Ovary (tissue), 9 donors: ENCODE data around the gene BOK. TPM values are rescaled to one million over a fixed set of nuclear protein-coding genes. Genes with fewer than 3 reads are reported as not detected.
"Not testable (repeated sequence)": the region's sequence is repeated elsewhere in the genome, so short reads cannot be mapped to it uniquely, and the experiment has no call there.

ENCODE experiments used
- DNase-seq, 5 donors: peaks; one replicate each; pipeline ENCODE4 v3.0.0-alpha.2; 2019 to 2020
- H3K27ac ChIP-seq, 2 donors: fragments of 200-600 bp; one replicate each; pipeline versions ENCODE4 v1.5.1 to v1.8.0; 2019 to 2022
- H3K27me3 ChIP-seq: fragments of 200-600 bp; one replicate; pipeline ENCODE4 v1.8.0; 2022
- H3K36me3 ChIP-seq: fragments of 200-600 bp; sonication (generic); one replicate; pipeline ENCODE4 v1.5.1; 2019
- H3K4me1 ChIP-seq: one replicate; pipeline ENCODE4 v1.8.1; 2013; ENCODE audit warnings: mild to moderate bottlenecking, moderate library complexity; ENCODE audit not compliant: insufficient read depth
- H3K4me3 ChIP-seq: fragments of 200-600 bp; sonication (generic); one replicate; pipeline ENCODE4 v1.5.1; 2017
- H3K9me3 ChIP-seq, 2 donors: fragments of 200-600 bp in 1 of 2; sonication (generic) in 1 of 2; one replicate each; pipeline versions ENCODE4 v1.5.1 to v1.8.1; 2013 to 2019; ENCODE audit warnings: mild to moderate bottlenecking in 1 of 2, moderate library complexity in 1 of 2
- EP300 ChIP-seq: sonication (generic); formaldehyde crosslinking; IDR thresholded peaks from one replicate; pipeline ENCODE4 v1.6.1; 2017; ENCODE audit warnings: antibody characterized with exemption
- POLR2A ChIP-seq: fragments of 450-650 bp; IDR thresholded peaks from one replicate; pipeline ENCODE4 v1.6.1; 2017; ENCODE audit warnings: antibody characterized with exemption, mild to moderate bottlenecking, moderate library complexity
- WGBS, 3 donors: extraction: QIAGEN DNeasy Blood & Tissue Kit in 1 of 3; methylation state at CpG; one replicate each; pipeline versions ENCODE4 v1.1.5 to v1.1.7; 2013 to 2017; 5-methylcytosine and 5-hydroxymethylcytosine counted together
- intact Hi-C, 4 donors: fragments of 100-400 bp; cut with DNase I; formaldehyde crosslinking; loops; one replicate each; pipeline versions ENCODE4 v1.11.0 to v1.15.1; 2022 to 2023
- polyA plus RNA-seq, 2 donors: library from polyadenylated mRNA; stranded (reverse); fragments of 200-250 nt in 1 of 2; fragments of 350-450 nt in 1 of 2; fragmentation: Illumina TruSeq in 1 of 2; extraction: RNeasy Lipid Tissue Mini Kit (QIAGEN cat#74804) in 1 of 2; gene quantifications; one replicate each; pipeline ENCODE4 v1.2.3, GENCODE V29; 2013 to 2014
- total RNA-seq, 7 donors: library from RNA; depleted of rRNA in 2 of 7; stranded (reverse); fragments of >200 nt in 2 of 7; fragmentation: NEBNext Ultra II Directional in 3 of 7; extraction: Animal tissue kit (Norgen Biotek cat#: 25700) in 3 of 7; gene quantifications; one replicate each; pipeline versions ENCODE4 v1.1.0 to v1.2.4, GENCODE V29; 2016 to 2023
- TF ChIP-seq, protein P1 (sequence below), 3 donors: fragments of 450-650 bp in 2 of 3; fragments of 200-600 bp in 1 of 3; IDR thresholded peaks; one replicate each; pipeline versions ENCODE4 v1.5.1 to v1.8.0; 2016 to 2022; ENCODE audit warnings: antibody characterized with exemption in 3 of 3, mild to moderate bottlenecking in 1 of 3
- donor health status: DM: no; HTN: no; CAD: no; lungs with moderate emphysema.
- donor health status: DM: no; HTN: no; CAD: no.
- donor health status: Bipolar disorder and iron deficiency.
- donor health status: DM: yes; HTN: yes; CAD: no.
- donor health status: DM: no; HTN: no; CAD: no.
- donor health status: DM: yes; HTN: yes; CAD: no.

Gene BOK
- total and polyA plus RNA-seq, 9 donors: 4.8 to 20.6 (median 13.5) TPM

DNA sequence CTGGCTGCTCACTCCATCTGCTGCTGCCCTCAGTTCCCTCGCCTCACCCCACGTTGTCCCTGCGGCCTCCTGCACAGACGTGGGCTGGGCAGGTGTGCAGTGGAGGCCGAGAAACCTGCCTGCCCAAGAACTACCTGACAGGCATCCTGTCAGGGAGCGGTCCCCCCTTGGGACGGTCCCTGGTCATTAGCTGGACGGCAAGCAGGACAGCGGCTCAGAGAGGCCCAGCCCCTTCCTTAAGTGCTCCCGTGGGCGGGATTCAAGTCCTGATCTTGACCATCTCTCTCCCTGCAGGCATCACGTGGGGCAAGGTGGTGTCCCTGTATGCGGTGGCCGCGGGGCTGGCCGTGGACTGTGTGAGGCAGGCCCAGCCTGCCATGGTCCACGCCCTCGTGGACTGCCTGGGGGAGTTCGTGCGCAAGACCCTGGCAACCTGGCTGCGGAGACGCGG is 11.3 kb downstream of the BOK start:
- WGBS, 3 donors: 93 to 96% (median 94%) methylated on average over 22 to 23 of the region's 23 CpGs
- H3K4me3 ChIP-seq: no peak overlapping the region
- no peak for DNase-seq
- H3K27ac ChIP-seq: no peak overlapping the region
- H3K9me3 ChIP-seq: no peaks in the 10 kb centered on the region
- H3K36me3 ChIP-seq: no peaks in the 10 kb centered on the region
- intact Hi-C loops: no loop called here
- peaks cover 1% of the 10 kb centered on the region for H3K4me1 ChIP-seq
- TF ChIP-seq, protein P1, sequence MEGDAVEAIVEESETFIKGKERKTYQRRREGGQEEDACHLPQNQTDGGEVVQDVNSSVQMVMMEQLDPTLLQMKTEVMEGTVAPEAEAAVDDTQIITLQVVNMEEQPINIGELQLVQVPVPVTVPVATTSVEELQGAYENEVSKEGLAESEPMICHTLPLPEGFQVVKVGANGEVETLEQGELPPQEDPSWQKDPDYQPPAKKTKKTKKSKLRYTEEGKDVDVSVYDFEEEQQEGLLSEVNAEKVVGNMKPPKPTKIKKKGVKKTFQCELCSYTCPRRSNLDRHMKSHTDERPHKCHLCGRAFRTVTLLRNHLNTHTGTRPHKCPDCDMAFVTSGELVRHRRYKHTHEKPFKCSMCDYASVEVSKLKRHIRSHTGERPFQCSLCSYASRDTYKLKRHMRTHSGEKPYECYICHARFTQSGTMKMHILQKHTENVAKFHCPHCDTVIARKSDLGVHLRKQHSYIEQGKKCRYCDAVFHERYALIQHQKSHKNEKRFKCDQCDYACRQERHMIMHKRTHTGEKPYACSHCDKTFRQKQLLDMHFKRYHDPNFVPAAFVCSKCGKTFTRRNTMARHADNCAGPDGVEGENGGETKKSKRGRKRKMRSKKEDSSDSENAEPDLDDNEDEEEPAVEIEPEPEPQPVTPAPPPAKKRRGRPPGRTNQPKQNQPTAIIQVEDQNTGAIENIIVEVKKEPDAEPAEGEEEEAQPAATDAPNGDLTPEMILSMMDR (IDR thresholded peaks at IDR 0.05): no peak
- TF ChIP-seq EP300: no peak
- TF ChIP-seq POLR2A: no peak
- H3K27me3 ChIP-seq: no peaks in the 10 kb centered on the region

DNA sequence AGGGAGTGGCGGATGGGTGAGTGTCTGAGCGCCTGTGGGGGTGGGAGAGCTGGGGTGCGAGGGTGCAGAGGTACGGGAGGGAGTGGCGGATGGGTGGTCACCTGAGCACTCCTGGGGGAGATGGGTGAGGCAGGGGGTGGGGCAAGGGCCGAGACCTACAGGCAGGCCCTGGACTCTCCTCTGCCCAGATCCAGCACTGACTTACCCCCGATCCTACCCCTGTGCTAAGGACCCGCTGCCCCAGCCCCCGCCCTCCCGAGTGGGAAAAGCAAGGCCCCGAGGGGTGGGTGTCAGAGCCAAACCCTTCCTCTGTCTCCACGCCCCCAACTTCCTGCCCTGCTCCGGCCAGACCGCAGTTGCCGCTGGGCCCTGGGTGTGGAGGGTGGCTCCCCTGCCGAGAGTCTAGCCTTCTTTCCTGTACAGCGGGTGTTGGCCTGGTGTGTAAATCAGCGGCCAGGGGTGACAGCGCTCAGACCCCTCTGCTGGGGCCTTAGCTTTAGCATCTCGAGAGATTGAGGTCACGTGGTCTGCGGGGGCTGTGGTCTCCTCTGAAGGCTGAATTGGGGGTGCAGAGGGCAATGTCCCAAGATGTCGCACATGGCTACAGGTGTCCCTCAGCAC is 12.5 kb downstream of the BOK start:
- DNase-seq: peak in 1 of 5 donors; percentile 31
- 84 to 88% (median 88%) methylated on average over 23 of the region's 23 CpGs for WGBS, 3 donors

DNA sequence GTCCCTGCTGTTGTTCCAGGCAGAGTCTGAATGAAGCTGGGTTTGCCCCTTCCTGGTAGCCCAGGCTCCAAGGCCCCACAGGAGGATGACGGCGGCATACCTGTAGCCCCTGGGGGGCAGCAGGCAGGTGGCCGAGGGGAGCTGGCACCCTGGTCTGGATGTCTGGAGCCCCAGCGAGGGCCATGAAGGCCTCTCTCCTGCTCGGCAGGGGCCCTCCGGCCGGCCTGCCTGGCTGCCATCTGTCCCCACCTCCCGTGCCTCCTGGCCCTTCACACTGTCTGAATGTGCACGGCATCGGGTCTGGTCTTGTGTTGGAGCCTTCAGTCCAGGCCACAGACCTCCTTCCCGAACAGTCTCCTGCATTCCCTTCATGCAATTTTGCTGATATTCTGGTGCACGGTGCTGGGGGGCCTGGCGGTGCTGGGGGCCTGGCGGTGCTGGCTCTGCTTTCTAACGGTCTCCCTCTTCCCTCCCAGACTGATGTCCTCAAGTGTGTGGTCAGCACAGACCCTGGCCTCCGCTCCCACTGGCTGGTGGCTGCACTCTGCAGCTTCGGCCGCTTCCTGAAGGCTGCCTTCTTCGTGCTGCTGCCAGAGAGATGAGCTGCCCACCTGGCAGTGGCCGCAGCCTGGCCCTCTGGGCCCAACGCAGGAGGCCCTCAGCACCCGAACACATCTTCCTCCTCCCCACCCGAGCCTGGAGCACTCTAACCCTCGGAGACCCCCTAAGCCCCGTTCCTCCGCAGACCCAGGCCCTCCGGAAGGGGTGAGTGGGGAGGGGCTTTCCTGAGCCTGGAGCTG is 13.5 kb downstream of the BOK start:
- intact Hi-C loops: no loop called here
- Histone ChIP-seq H3K9me3 (no peaks in the 10 kb centered on the region), H3K27ac (no peak overlapping the region), H3K4me1 (no peaks in the 10 kb centered on the region), H3K27me3 (no peaks in the 10 kb centered on the region), H3K4me3 (no peak overlapping the region), H3K36me3 (no peaks in the 10 kb centered on the region)
- WGBS, 3 donors: 82 to 90% (median 85%) methylated on average over 26 to 27 of the region's 27 CpGs
- no peak for TF ChIP-seq POLR2A
- TF ChIP-seq EP300: no peak
- TF ChIP-seq, protein P1 (IDR thresholded peaks at IDR 0.05): no peak
- DNase-seq: peak in 1 of 5 donors; percentile 31

More for the DNA sequence above, 12.5 kb downstream of the BOK start:
- no peaks in the 10 kb centered on the region for H3K36me3 ChIP-seq
- H3K27ac ChIP-seq: no peak overlapping the region
- no peaks in the 10 kb centered on the region for H3K4me1 ChIP-seq
- H3K4me3 ChIP-seq: no peak overlapping the region
- TF ChIP-seq, protein P1 (IDR thresholded peaks at IDR 0.05): no peak
- no peak for TF ChIP-seq EP300
- no peaks in the 10 kb centered on the region for H3K27me3 ChIP-seq
- H3K9me3 ChIP-seq: no peaks in the 10 kb centered on the region
- intact Hi-C loops: no loop called here

DNA sequence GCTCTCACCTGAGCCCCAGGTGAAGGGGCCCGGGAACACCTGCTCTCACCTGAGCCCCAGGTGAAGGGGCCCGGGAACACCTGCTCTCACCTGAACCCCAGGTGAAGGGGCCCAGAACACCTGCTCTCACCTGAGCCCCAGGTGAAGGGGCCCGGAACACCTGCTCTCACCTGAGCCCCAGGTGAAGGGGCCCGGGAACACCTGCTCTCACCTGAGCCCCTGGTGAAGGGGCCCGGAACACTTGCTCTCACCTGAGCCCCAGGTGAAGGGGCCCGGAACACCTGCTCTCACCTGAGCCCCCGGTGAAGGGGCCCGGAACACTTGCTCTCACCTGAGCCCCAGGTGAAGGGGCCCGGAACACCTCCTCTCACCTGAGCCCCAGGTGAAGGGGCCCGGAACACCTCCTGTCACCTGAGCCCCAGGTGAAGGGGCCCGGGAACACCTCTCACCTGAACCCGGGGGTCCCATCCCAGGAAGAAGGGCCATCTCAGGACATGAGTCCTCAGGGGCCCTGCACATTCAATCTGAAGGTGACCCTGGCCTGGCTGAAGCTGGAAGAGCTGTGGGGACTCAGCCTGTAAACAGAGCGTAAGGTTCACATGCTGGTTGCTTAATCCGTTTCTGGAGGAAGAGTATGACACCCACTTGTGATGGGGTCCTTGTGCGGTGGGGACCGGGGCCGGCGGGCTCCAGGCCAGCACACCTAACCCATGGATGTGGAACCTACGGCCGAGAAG is 14.5 kb downstream of the BOK start:
- H3K9me3 ChIP-seq, H3K4me3 ChIP-seq, intact Hi-C loops, H3K36me3 ChIP-seq, H3K4me1 ChIP-seq, H3K27me3 ChIP-seq, H3K27ac ChIP-seq: not testable (repeated sequence)
- peak in 1 of 5 donors; percentile 24 for DNase-seq
- 82 to 90% (median 90%) methylated on average over 15 to 20 of the region's 20 CpGs for WGBS, 3 donors
